GM19395 (cell line): ENCODE data around the gene FBXW8.

Source experiments
- ATAC-seq: cut with Tn5 transposase; IDR thresholded peaks from one replicate; pipeline ENCODE4 v1.9.1; 2021; ENCODE audit warnings: mild to moderate bottlenecking, moderate library complexity; ENCODE audit not compliant: unreplicated experiment

Gene FBXW8, protein sequence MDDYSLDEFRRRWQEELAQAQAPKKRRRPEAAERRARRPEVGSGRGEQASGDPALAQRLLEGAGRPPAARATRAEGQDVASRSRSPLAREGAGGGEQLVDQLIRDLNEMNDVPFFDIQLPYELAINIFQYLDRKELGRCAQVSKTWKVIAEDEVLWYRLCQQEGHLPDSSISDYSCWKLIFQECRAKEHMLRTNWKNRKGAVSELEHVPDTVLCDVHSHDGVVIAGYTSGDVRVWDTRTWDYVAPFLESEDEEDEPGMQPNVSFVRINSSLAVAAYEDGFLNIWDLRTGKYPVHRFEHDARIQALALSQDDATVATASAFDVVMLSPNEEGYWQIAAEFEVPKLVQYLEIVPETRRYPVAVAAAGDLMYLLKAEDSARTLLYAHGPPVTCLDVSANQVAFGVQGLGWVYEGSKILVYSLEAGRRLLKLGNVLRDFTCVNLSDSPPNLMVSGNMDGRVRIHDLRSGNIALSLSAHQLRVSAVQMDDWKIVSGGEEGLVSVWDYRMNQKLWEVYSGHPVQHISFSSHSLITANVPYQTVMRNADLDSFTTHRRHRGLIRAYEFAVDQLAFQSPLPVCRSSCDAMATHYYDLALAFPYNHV

DNA sequence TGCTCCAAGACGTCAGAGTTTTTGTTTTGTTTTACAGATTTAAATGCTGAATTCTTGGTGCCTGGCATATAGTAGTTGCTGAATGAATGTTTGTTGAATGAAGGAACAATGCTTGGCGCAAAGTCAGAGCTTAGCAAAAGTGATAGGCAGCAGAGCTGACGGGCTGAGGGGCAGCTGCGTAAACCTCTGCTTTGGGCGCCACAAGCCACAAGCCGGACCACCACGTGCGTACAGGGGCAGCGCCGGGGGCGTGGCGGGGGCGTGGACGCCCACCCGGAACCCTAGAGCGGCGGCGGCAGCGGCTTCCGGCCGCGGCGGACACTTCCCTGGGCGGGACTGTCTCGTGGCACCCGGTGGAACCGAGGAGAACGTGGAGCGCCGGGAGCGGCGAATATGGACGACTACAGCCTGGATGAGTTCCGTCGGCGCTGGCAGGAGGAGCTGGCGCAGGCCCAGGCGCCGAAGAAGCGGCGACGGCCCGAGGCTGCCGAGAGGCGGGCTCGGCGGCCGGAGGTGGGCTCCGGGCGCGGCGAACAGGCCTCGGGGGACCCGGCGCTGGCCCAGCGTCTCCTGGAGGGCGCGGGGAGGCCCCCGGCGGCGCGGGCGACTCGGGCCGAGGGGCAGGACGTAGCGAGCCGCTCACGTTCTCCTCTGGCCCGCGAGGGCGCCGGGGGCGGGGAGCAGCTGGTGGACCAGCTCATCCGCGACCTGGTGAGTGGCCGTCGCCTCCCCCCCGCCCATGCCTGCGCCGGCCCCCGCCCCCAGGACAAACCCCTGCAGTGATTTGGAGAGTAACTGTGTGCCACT is at the start of gene FBXW8:
TSS of gene FBXW8 (plus strand) at position 306 of the 807 bp plus-strand sequence. CDS start at position 394, 88 bp downstream.
- ATAC-seq: peak; percentile 87

DNA sequence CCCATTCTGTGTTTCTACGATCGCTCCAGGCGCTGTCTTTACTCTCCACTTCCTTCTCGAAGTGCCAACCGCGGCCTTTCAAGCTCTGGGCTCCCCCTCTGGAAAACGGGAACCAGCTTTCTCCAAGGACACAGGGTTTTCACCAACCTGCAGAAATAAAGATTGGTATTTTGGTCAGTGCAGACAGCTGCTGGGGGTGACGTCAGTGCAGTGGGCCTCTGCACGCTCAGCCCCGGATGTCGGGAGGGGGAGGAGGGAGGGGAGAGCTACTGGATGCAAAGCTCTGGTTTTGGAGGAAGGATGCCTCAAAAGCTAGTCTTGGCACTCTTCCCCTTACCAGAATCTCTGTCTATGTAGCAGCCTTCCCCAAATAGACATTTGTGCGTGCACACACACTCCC is 49.4 kb upstream of the FBXW8 start:
- peak; percentile 86 for ATAC-seq

DNA sequence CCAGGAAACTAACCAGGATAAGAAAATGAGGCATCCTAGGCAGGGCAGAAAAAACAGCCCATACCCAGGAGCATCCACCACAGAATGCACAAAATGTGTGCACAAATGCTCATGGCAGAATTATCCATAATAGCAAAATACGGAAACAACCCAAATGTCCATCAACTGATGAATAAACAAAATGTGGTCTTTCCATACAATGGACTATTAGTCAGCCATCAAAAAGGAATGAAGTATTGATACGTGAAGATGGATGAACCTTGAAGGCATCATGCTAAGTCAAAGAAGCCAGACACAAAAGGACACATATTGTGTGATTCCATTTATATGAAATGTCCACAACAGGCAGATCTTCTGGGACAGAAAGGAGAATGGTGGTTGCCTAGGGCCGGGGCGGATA is 48.6 kb upstream of the FBXW8 start:
- ATAC-seq: no peak

DNA sequence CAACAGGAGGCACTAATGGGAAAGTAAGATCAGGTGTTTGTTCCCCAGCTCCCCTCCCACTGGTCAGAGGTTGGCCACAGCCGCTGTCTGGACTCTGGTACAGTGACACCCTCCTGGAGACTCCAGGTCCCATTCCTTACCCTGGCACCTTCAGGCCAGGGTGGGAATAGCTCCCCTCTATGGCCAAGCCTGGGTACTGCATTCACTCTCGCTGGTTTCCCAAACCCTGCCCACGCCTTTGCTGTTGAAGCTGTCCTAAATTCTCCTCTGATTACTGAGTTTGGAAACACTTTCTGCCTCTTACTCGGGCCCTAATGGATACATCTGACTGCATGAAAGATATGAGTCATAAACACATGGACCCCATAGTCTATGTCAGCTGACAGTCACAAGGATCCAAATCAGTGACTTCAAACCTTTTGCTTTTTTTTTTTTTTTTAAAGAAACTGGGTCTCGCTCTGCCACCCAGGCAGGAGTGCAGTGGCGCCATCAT is 47.4 kb upstream of the FBXW8 start:
- ATAC-seq: no peak

DNA sequence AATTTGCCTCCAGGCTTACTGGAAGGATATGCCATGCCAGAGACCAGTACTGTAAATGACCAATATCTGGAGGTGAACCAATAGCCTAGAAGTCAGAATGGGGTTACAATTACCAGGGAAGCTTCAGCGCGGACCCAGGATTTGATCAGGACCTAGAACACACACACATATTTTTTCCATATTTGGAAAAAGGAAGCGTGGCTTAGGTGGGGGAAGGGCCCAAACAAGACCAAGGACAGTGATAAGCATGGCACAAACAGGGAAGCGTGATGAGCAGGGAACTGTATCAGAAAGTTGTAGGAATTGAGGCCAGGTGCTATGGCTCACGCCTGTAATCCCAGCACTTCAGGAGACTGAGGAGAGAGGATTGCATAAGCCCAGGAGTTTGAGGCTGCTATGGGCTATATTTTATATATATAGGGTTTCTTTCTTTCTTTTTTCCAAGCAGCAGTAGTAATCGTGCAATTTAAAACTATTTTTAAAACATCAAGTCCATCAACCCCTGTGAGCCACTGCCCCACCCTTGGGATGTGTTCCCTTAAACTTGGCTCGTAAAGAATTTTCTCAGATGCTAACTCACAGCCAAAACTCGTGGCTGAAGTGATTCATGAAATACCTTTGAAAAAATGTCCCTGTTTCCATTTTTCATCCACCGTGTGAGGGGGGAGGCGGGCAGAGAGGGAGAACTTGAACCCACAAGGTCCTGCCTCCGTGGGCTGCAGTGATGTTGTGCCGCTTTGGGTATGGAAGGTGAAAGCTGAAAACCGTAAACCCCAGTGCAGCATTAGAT is 46.2 kb upstream of the FBXW8 start:
- ATAC-seq: no peak

DNA sequence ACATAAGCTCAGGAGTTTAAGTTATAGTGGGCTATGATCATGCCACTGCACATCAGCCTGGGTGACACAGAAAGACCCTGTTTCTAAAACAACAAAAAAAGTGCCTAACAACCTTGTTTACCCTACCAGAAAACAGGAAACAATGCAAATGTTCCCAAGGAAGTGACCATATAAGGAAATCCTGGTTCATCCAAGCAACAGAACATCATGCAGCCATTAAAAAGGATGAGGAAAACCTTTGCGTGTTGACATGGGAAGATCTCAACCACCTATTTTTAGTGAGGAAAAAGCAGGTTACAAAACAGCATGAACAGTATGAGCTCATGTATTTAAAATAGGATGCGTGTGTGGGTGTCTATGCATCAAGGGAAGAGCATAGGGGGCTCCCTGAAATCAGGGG is 43.2 kb upstream of the FBXW8 start:
- ATAC-seq: no peak

DNA sequence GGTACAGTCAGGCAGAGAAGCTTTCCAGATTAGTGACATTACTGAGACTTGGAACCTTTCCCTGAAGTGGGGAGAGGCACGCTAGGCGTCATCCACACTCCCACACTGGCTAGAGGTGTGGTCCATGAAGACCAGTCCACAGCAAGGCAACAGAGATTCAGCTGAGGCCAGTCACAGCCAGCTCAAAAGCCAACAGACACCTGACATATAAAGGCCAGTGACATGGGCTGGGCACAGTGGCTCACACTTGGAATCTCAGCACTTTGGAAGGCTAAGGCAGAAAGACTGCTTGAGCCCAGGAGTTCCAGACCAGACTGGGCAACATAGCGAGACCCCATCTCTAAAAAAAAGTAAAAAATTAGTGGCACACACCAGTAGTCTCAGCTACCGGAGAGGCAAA is 40.4 kb upstream of the FBXW8 start:
- ATAC-seq: no peak

DNA sequence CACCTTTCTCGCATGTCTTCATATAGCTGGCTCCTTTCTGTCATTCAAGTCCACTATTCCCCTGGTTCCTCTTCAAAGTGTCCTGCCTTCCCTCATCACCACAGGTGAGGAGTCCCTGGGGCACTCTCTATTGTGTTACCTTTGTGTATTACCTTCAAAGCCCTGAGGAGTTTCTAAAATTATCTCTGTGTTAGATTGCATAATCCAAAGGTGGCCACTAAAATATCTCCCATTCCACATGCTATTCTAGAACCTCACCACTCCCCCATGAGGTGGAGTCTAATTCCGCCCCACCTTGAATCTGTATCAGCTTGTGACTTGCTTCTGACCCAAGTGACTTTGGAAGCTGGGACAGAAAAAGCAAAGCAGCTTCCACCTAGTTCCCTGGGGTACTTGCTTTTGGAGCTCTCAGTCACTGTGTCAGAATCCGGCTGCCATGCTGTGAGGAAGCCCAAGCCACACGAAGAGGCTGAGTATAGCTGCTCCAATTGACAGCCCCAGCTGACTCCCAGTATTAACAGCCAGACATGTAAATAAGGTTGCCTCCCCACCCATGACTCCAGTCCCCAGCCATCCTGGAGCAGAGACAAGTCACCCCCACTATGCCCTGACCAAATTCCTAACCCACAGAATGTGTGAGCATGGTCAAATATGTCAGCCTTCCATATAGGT is 36.3 kb upstream of the FBXW8 start:
- no peak for ATAC-seq

DNA sequence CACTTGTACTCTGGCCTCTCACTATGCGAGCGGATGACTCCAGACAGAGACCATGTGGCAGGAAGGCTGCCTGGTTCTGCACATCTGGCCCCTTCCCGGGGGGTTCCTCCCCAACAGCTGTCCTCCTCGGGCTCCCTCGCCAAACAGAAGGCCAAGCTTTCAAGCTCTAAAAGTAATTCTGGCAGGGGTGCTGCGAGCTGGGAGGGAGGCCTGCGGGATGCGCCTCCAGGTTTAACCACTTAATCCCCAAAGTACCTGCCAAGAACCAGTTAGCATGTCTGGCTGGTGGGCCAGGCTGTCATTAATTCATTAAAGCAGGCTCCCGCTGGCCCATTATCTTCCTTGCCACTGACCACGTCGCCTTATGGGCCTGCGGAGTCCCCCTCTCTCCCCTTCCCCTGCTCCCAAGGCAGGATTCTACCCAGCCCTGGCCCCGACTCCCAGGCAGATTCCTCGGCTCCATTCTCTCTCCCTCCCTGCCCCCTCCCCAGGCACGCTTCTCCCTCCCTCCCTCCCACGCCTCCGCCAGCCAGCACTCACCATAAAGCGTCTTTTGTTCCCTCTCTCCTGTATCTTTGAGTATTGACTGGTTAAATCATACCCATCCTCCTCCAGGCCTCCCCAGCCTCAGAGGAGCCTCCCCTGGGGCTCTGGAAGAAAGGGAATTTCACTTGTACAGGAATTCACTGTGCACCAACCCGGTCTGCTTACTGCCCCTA is 34.4 kb upstream of the FBXW8 start:
- ATAC-seq: no peak

DNA sequence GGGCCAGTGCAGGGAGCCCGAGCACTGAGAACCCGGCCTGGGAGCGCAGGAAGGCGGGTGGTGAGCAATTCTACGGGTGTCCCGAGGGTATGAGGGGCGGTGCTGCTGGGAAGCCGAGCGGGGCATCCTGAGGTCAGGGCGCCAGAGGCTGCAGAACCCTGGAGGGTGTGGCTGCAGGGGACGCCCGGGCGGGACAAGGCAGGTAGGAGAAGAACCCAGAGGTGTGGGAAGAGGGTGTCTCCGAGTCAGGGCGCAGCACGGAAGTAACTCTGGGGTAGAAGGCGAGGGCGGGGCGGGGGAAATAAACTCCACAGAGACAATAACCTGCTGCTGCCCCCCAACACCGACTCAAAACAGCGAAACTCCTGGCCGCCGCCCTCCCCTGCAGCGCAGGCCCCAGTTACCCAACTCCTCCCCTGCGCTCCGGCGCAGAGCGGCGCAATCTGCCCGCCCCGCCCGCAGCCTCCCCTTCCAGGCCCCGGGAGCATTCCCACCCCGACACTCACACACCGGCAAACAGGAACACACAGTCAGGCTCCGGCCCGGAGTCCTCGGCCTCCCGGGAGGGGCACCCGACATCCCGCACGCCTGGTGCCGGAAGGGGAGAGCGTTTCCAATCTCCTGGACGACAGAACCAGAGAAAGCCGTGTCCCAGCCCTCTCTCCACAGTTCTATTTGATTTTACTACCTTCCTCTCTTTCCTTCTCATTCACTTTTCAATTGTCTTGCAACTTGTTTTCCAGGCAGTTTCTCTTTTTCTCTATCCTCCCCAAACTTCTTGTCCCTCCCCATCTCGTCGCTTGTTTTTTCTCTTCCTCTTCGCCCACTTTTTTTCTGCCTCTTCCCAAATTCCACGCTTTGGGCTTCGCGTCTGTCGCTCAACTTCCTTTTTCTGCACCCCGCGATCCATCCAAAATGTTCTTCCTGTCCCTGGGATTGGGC is 31.9 kb upstream of the FBXW8 start:
- ATAC-seq: no peak

DNA sequence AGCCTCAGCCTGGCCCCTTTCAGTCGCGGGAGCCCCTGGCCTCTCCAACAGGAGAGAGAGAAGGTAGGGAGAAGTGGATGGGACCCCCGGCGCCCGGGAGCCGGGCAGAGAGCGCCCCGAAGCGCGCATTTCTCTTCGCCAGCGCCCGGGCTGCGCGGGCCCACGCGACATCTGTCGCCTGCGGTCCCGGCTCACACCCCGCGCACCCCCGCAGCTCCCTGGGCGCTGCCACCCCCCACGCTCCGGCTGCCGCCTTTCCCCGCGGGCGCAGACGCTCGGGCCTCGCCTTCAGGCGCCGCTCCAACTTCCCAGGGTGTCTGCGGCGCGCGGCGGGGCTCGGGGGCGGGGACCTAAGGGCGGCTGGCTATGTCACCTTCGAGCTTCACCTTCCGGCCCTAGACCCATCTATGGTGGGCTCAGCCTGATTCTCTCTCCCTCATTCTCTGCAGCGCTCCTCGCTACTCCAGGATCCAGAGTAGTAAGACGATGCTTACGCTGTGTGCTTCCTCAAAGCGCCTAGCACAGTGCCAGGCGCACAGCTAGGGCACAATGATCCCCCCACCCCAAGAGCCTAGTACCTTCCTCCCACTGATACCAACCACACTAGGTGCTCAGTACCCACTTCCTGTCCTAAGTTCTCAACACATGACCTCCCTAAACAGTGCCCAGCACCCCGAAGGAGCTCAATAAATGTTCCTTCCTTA is 31.1 kb upstream of the FBXW8 start:
- no peak for ATAC-seq

DNA sequence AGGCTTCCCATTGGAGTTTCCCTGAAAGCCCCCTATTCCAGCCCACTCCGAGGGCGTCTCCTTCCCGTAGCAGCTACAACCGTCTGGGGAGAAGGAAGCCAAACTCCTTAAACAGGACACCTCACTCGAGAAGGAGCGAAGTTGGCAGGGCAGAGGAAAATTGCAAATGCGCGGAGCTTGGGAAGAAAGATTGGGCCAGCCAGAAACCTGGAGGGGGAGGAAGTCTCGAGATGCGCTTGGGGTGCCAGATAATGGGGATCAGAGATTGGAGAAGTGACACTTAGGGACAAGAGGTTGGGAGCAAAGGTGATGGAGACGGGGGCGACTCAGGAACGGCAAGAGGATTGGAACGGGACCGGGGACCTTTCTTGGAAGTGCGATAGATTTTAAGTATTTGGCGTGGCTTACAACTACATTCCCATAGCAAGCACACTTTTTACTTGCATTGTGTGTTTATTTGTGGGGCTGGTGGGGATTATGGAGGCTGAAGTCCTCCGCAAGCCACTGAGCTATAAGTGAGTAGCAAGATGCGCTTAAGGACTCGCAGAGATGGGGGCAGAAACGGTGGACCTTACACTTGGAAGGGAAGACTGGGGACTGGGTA is 30.4 kb upstream of the FBXW8 start:
- ATAC-seq: no peak

DNA sequence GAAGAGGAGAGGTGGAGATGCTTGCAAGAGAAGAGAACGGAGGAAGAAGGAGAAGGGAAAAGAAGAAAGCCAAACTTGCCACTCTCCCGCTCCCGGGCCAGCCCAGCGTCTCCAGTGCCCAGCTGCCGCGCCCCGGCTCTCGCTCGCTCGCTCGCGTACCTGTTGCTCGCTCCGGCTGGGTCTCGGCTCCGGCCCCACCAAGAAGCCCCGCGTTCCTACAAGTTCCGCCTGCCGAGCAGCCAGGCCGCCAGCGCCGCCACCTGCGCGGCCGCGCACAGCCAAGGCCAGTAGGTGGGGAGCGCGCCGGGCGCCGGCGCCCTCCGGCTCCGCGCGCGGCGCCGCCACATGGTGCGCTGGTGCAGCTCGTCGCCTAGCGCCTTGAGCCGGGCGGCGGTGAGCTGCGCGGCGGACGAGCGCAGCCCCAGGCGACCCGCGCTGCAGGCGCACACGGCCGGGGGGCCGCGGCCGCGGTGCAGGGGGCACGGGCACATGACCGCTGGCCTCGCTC is 29.9 kb upstream of the FBXW8 start:
- ATAC-seq: no peak

DNA sequence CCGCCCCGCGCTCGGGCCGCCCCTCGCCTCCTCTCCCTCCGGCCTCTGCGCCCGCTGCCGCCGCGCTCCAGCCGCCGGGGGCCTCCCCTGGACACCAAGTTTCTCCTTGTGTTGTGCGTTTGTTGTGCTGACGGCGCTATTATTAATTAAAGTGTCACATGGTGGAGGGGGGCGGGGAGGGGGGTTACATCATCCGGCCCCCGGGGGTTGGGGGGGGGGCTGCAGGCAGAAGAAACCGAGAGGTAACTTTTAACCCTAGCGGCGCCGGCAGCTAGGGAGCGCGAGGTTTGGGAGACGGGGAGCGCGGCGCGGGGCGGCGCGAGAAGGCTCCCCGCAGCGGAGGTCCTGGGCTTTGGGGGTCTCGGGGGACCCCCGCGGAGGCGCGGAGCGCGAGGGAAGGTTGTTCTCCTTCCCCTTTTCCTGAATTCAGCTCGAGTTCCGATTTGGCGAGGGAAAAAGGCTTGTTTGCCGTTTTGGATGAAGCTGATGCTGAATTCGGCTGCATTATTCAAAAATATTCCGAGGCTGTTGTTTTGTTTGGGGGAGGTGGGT is 29.3 kb upstream of the FBXW8 start, which contains the start of gene HRK:
TSS of gene HRK (minus strand) at position 117 of the 552 bp plus-strand sequence. CDS start 134 bp downstream, outside the sequence.
- ATAC-seq: no peak

DNA sequence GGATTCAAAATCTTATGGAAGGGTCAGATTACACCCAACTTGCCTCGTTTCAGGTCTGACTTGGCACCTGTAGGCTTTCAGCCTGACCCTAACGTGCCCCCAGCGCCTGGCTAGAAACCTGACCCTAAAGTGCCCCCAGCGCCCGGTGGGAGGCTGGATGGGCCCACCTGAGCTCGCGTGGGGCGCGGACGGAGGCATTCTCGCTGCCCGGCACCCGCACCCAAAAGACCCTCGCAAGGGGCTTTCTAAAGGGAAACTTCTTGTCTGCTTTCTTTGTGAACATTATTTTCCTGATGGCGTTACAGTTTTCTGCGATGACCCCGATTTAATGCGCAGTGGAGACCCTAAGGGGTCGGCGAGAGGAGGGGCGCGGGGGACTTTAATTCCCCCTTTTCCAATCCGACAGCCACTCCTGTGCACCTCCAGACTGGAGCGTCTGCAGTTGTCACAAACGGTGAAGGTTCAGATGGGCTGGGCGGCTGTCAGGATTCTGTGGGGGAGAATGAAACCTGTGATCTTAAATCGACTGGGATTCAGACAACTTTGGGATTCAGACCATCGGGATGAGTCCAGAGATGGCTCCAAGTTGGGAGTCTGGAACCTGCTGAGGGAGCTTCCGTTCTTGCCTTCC is 28.8 kb upstream of the FBXW8 start:
- no peak for ATAC-seq

DNA sequence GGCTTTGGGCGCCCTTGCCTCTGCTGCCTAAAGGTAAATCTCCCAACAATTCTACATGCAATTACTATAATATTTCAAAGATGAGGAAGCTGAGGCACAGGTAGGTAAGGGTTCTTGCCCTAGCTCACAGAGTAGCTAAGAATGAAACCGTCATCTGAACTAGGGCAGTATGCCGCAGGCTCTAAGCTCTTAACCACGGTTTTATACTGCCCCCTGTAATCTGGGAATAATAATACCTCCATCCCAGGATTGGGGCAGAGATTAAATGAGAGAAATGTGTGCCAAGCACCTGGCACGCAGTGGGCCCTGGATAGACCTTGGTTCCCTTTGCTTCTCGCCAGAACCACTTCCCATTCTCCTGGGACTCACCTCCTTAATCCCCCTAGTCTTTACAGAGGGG is 28.0 kb upstream of the FBXW8 start:
- no peak for ATAC-seq
